ENCODE data around the gene TMEM117.
"Not testable (repeated sequence)": the region's sequence is repeated elsewhere in the genome, so short reads cannot be mapped to it uniquely, and the experiment has no call there.

The TMEM117 gene

DNA sequence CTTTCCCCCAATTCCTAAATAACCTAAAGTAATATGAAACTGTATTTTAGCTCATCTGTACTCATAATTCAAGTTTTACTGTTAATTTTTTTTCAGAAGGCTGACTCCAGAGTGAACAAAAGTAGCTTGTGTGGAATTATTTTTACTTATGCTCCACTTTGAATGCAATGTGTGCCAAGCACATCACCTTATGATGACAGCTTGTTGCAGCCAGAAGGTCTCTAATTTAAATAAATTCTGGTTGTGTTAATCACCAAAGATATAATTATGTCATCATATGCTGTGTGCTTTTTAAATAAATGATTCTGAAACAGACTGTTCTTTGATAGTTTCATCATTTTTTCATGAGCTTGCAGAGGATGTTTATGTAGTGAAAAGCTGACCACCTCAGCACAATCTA is 283.1 kb downstream of the TMEM117 start:
- DNase-seq, result no peak

GRCh38 chr12:44126806-44127205 is 290.9 kb downstream of the TMEM117 start:
- DNase-seq, result no peak
- in situ Hi-C loops (cut with HindIII; ENCODE audit: low pct_ligation_motif_present, low pct_unique_long_range_greater_than_20kb, low sequenced_read_pairs), result no loop called here

More for the DNA sequence above, 283.1 kb downstream of the TMEM117 start:
- in situ Hi-C loops (cut with HindIII; ENCODE audit: low pct_ligation_motif_present, low pct_unique_long_range_greater_than_20kb, low sequenced_read_pairs), result no loop called here

DNA sequence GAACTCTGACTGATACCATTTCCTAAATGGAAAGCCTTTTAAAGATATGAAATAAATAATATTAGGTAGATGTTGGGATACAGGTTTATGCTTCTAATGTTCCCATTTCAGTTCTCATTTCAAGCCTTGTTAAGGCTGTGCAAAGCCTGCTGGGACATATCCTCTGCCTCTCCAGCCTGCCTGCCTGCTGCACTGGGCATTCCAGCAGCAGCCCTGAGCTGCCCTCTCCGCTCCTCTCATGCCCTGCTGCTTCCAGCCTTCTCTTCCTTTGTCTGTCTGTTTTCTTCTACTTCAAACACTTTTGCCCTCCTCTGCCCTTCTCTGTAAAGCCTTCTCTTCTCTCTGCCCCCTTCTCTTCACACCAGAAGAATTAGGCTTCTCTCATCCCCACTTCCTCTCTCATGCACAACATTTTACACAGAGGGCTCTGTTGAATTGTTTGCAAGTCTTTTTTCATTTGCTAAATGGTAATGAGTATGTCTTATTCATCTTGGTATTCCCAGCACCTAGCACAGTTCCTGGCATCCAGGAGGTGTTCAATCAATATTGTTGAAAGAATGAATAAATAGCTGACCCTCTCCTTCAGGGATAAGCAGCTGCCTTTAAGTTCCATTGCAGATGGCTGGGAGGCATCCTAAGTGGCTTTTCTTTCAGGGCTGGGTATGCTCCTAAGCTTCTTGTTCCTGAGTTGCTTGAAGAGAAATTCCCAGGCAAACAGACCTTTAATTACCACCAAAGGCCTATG is 292.3 kb downstream of the TMEM117 start:
- in situ Hi-C loops (cut with HindIII; ENCODE audit: low pct_ligation_motif_present, low pct_unique_long_range_greater_than_20kb, low sequenced_read_pairs), result no loop called here
- DNase-seq, result no peak

- no peak for DNase-seq
- in situ Hi-C loops (cut with HindIII; ENCODE audit: low pct_ligation_motif_present, low pct_unique_long_range_greater_than_20kb, low sequenced_read_pairs), result no loop called here
These were observed 307.3 kb downstream of the TMEM117 start for GRCh38 chr12:44143175-44143574.

DNA sequence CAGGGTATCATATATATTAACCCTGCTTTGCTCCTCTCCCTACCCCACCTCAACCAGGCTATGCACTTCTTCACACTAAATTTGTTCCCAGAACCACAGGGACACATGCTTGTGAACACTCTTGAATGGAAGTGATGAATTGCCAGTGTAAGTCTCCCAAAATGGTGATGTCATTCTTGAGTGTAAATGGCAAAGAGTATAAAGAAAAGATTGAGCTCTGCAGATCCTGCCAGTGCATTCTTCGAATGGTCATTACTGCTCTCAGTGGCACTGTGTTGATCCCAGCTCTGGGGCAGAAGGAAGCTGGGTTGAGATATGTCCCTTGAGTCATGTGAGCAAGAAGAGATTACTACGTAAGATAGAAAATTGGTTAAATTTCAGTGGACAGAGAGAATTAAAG is 313.1 kb downstream of the TMEM117 start:
- in situ Hi-C loops (cut with HindIII; ENCODE audit: low pct_ligation_motif_present, low pct_unique_long_range_greater_than_20kb, low sequenced_read_pairs), result no loop called here
- no peak for DNase-seq

DNA sequence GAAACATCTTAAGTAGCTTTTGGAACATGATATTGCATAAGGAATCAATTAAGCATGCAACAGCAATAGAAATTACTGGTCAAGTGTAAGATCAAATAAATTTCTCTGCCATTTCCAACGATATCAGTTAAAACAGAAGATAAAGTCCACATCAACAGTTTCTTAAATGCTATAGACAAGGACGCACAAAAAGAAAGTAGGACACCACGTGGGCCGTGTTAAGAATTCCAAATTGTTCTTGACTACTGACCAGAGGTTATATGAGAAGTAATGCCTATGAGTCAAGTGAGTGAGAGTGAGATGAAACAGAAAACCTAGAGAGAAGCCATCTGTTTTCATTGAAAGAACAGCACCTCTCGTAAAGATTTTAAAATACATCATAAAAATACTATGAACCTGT is 318.2 kb downstream of the TMEM117 start:
- no peak for DNase-seq
- in situ Hi-C loops (cut with HindIII; ENCODE audit: low pct_ligation_motif_present, low pct_unique_long_range_greater_than_20kb, low sequenced_read_pairs), result no loop called here

- DNase-seq, result no peak
These were observed 319.5 kb downstream of the TMEM117 start for GRCh38 chr12:44155358-44155757.

GRCh38 chr12:44157359-44157758 is 321.5 kb downstream of the TMEM117 start:
- in situ Hi-C loops (cut with HindIII; ENCODE audit: low pct_ligation_motif_present, low pct_unique_long_range_greater_than_20kb, low sequenced_read_pairs), result no loop called here
- no peak for DNase-seq

More at GRCh38 chr12:44155358-44155757, 319.5 kb downstream of the TMEM117 start:
- in situ Hi-C loops (cut with HindIII; ENCODE audit: low pct_ligation_motif_present, low pct_unique_long_range_greater_than_20kb, low sequenced_read_pairs), result no loop called here

GRCh38 chr12:44158746-44159145 is 322.9 kb downstream of the TMEM117 start:
- in situ Hi-C loops (cut with HindIII; ENCODE audit: low pct_ligation_motif_present, low pct_unique_long_range_greater_than_20kb, low sequenced_read_pairs), result no loop called here
- DNase-seq, result no peak

DNA sequence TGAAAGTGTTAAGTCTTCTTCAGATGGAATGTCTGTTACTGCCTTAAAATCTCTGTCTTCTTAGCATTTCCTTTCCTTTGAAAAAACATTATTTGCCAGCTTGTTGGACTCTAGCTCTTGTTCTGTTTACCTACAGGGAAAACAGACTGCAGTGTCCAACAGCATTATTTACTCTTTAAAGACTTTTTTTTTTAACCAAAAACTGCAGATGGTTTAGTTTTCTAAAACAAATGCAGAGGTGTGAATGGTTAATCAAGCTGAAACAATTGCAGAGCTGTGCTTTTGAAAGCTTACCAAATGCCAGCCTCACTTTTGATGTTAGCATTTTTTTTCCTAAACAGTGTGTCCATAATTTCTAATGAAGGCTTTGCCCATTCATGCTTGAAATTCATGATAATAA is 323.3 kb downstream of the TMEM117 start:
- DNase-seq, result no peak
- in situ Hi-C loops (cut with HindIII; ENCODE audit: low pct_ligation_motif_present, low pct_unique_long_range_greater_than_20kb, low sequenced_read_pairs), result no loop called here

DNA sequence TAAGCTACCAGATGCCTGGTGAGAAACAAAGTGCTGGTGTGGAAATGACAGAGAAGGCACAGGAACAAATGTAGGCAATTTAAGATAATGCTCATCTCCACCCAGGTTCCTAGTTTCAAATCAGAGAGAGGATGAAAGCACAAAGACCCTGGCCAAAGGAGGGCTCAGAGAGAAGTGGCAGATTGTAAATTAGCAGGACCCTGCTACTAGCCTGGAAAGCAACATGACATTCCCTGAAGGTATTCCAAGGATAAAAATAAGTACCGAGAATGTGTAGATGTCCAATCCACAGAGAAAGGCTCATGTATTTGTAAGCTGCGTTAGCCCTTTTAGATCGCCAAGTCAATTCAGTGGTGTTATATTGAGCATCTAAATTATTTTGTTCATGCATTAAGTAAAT is 324.0 kb downstream of the TMEM117 start:
- in situ Hi-C loops (cut with HindIII; ENCODE audit: low pct_ligation_motif_present, low pct_unique_long_range_greater_than_20kb, low sequenced_read_pairs), result no loop called here
- DNase-seq, result no peak

DNA sequence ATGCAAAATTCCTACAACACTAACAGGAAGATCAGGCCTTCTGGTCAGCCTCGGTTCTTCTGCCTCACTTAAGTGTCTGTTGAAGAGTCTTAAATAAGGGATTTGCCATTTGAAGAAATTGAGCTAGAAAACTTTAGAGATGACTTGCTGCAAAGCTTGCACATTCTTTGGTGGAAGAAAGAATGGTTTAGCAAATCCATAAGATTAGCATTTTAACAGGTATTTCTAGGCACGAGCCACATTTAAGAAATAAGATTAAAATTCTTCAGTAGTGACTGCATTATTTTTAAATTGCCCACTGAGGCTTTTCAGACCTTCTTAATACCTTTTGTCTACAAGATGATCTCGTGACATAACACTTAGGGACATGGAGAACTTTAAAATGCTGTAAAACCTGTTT is 327.1 kb downstream of the TMEM117 start:
- in situ Hi-C loops (cut with HindIII; ENCODE audit: low pct_ligation_motif_present, low pct_unique_long_range_greater_than_20kb, low sequenced_read_pairs), result no loop called here
- DNase-seq, result no peak

DNA sequence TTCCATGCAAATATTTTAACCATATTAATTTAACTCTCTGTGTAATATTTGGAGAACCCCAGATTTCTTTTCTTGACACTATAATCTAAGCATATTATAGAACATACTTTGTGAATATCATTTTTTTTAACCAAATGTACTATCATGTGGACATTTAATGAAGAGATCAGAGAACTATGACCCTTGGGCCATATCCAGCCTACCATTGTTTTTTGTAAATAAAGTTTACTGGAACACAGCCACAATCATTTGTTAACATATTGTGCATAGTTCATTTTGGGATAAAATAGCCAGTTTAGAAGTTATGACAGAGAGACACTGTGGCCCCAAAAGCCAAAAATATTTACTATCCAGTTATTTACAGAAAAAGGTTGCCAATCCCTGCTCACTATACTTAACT is 338.2 kb downstream of the TMEM117 start:
- no peak for DNase-seq

GRCh38 chr12:44184499-44185206 is 348.8 kb downstream of the TMEM117 start:
- in situ Hi-C loops (cut with HindIII; ENCODE audit: low pct_ligation_motif_present, low pct_unique_long_range_greater_than_20kb, low sequenced_read_pairs), result no loop called here
- no peak for DNase-seq

More for the DNA sequence above, 338.2 kb downstream of the TMEM117 start:
- in situ Hi-C loops (cut with HindIII; ENCODE audit: low pct_ligation_motif_present, low pct_unique_long_range_greater_than_20kb, low sequenced_read_pairs), result no loop called here

- DNase-seq, result no peak
- in situ Hi-C loops (cut with HindIII; ENCODE audit: low pct_ligation_motif_present, low pct_unique_long_range_greater_than_20kb, low sequenced_read_pairs), result no loop called here
These were observed 357.4 kb downstream of the TMEM117 start for GRCh38 chr12:44193281-44193680.

DNA sequence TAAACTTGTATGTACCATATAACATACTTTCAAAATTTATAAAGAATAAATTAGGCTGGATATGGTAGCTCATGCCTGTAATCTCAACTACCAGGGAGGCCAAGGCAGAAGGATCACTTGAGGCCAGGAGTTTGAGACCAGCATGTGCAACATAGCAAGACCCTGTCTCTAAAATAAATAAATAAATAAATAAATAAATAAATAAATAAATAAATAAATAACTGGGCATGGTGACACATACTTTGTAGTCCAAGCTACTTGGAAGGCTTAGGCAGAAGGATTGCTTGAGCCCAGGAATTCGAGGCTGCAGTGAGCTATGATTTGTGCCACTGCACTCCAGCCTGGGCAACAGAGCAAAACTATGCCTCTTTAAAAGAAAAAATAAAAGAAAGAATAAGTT is 359.8 kb downstream of the TMEM117 start:
- DNase-seq; in situ Hi-C loops (cut with HindIII; ENCODE audit: low pct_ligation_motif_present, low pct_unique_long_range_greater_than_20kb, low sequenced_read_pairs): not testable (repeated sequence)

DNA sequence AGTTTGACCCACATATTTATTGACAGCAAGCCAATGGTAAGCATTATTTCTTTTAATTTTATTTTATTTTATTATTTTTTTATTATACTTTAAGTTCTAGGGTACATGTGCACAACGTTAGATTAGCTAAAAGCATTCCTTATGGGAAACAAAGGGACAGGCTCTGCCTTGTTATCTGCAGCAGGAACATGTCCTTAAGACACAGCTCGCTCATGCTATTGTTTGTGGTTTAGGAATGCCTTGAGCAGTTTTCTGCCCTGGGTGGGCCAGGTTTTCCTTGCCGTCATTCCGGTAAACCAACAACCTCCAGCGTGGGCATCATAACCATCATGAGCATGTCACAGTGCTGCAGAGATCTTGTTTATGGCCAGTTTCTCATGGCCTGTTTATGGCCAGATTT is 370.2 kb downstream of the TMEM117 start:
- DNase-seq, result no peak
- in situ Hi-C loops (cut with HindIII; ENCODE audit: low pct_ligation_motif_present, low pct_unique_long_range_greater_than_20kb, low sequenced_read_pairs), result no loop called here

- in situ Hi-C loops (cut with HindIII; ENCODE audit: low pct_ligation_motif_present, low pct_unique_long_range_greater_than_20kb, low sequenced_read_pairs), result no loop called here
- DNase-seq, result no peak
These were observed 381.4 kb downstream of the TMEM117 start for GRCh38 chr12:44217146-44217883.

DNA sequence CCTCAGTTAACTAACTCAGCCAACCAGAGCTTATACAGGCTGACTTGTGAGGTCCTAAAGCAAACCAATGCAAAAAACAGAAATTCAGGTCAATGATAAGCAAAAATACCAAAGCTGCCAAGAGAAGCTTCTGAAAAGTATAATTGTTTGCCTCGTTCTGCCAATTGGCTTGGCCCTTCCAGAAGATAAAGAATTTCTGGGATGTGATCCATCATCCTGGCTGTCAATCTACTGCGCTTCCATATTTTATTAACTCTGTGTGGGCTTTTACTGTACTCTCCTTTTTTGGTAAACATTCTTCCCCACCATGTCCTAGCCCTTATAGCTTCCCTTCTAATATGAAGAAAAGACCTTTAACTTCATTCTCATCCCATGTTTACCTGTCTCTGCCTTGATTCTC is 387.9 kb downstream of the TMEM117 start:
- in situ Hi-C loops (cut with HindIII; ENCODE audit: low pct_ligation_motif_present, low pct_unique_long_range_greater_than_20kb, low sequenced_read_pairs), result no loop called here
- DNase-seq, result no peak
